HG03135 (cell line): ENCODE measurements around the gene ETFBKMT.
A peak's percentile ranks its signal among the peaks of the same experiment; 100 is the strongest.

Experiments
- ATAC-seq: cut with Tn5 transposase; IDR thresholded peaks from one replicate; pipeline ENCODE4 v1.9.1; 2021; ENCODE audit warnings: mild to moderate bottlenecking, moderate library complexity; ENCODE audit not compliant: unreplicated experiment

ETFBKMT gene

GRCh38 chr12:31659087-31659942 lies at the start of gene ETFBKMT:
TSS of gene ETFBKMT (plus strand) at chr12:31659688. CDS start at chr12:31661954, 2,266 bp downstream.
- ATAC-seq = peak; percentile 100

- ATAC-seq = no peak
Measured at GRCh38 chr12:31612819-31613218, 46.7 kb upstream of the ETFBKMT start.

GRCh38 chr12:31618228-31619025 lies 41.1 kb upstream of the ETFBKMT start:
- ATAC-seq = no peak

GRCh38 chr12:31620311-31620710 lies 39.2 kb upstream of the ETFBKMT start:
- no peak for ATAC-seq

- no peak for ATAC-seq
Measured at GRCh38 chr12:31622038-31622437, 37.5 kb upstream of the ETFBKMT start.

GRCh38 chr12:31626270-31626995 lies 33.1 kb upstream of the ETFBKMT start:
- ATAC-seq = no peak

- no peak for ATAC-seq
Measured at GRCh38 chr12:31627456-31628054, 31.9 kb upstream of the ETFBKMT start.

- no peak for ATAC-seq
Measured at GRCh38 chr12:31629756-31630732, 29.4 kb upstream of the ETFBKMT start.

GRCh38 chr12:31631023-31631724 lies 28.3 kb upstream of the ETFBKMT start:
- no peak for ATAC-seq

- no peak for ATAC-seq
Measured at GRCh38 chr12:31631809-31632208, 27.7 kb upstream of the ETFBKMT start.

- ATAC-seq = no peak
Measured at GRCh38 chr12:31633464-31633863, 26.0 kb upstream of the ETFBKMT start.

- ATAC-seq = no peak
Measured at GRCh38 chr12:31634620-31635019, 24.9 kb upstream of the ETFBKMT start.

- ATAC-seq = no peak
Measured at GRCh38 chr12:31641509-31642090, 17.9 kb upstream of the ETFBKMT start.

GRCh38 chr12:31644536-31644935 lies 15.0 kb upstream of the ETFBKMT start:
- no peak for ATAC-seq

GRCh38 chr12:31645924-31646323 lies 13.6 kb upstream of the ETFBKMT start:
- no peak for ATAC-seq

- ATAC-seq = no peak
Measured at GRCh38 chr12:31647086-31647491, 12.4 kb upstream of the ETFBKMT start.

- ATAC-seq = no peak
Measured at GRCh38 chr12:31650918-31651317, 8.6 kb upstream of the ETFBKMT start.

GRCh38 chr12:31651893-31652521 lies 7.5 kb upstream of the ETFBKMT start:
- ATAC-seq = no peak
